IPS-15b (cell line): ENCODE measurements around the gene STAMBP.

Experiments
- H3K27me3 ChIP-seq: one replicate; pipeline ENCODE4 v1.6.1; 2013; ENCODE audit warnings: low read length; ENCODE audit not compliant: control insufficient read depth, insufficient read depth
- H3K36me3 ChIP-seq: one replicate; pipeline ENCODE4 v1.6.1; 2013; ENCODE audit warnings: low read length; ENCODE audit not compliant: control insufficient read depth, insufficient read depth
- H3K4me1 ChIP-seq: one replicate; pipeline ENCODE4 v1.6.1; 2013; ENCODE audit warnings: mild to moderate bottlenecking, low read length; ENCODE audit not compliant: control insufficient read depth, insufficient read depth
- H3K4me3 ChIP-seq: one replicate; pipeline ENCODE4 v1.5.1; 2013; ENCODE audit warnings: low read depth, low read length
- H3K9ac ChIP-seq: one replicate; pipeline ENCODE4 v1.6.1; 2013; ENCODE audit warnings: low read depth, mild to moderate bottlenecking, low read length
- H3K9me3 ChIP-seq: one replicate; pipeline ENCODE4 v1.6.1; 2013; ENCODE audit warnings: mild to moderate bottlenecking, low read length; ENCODE audit not compliant: control insufficient read depth, insufficient read depth

The STAMBP gene

GRCh38 chr2:73839653-73840411 is 11.1 kb downstream of the STAMBP start:
- H3K9me3 ChIP-seq = no peaks in the 10 kb centered on the region
- H3K9ac ChIP-seq = no peak overlapping the region
- no peaks in the 10 kb centered on the region for H3K27me3 ChIP-seq
- H3K4me3 ChIP-seq = no peak overlapping the region
- no peaks in the 10 kb centered on the region for H3K4me1 ChIP-seq
- H3K36me3 ChIP-seq = peaks cover 10% of the 10 kb centered on the region

- no peak overlapping the region for H3K4me3 ChIP-seq
- no peak overlapping the region for H3K9ac ChIP-seq
- H3K36me3 ChIP-seq = peaks cover 12% of the 10 kb centered on the region
- H3K27me3 ChIP-seq = no peaks in the 10 kb centered on the region
- no peaks in the 10 kb centered on the region for H3K9me3 ChIP-seq
- H3K4me1 ChIP-seq = no peaks in the 10 kb centered on the region
Observed at GRCh38 chr2:73841912-73842738, 13.4 kb downstream of the STAMBP start.

- Histone ChIP-seq H3K9ac (no peak overlapping the region), H3K4me1 (no peaks in the 10 kb centered on the region), H3K9me3 (no peaks in the 10 kb centered on the region), H3K4me3 (no peak overlapping the region), H3K36me3 (peaks cover 16% of the 10 kb centered on the region), H3K27me3 (no peaks in the 10 kb centered on the region)
Observed at GRCh38 chr2:73842739-73843019, 13.9 kb downstream of the STAMBP start.

- H3K9me3 ChIP-seq = no peaks in the 10 kb centered on the region
- no peaks in the 10 kb centered on the region for H3K4me1 ChIP-seq
- peaks cover 25% of the 10 kb centered on the region for H3K36me3 ChIP-seq
- H3K9ac ChIP-seq = no peak overlapping the region
- no peak overlapping the region for H3K4me3 ChIP-seq
- no peaks in the 10 kb centered on the region for H3K27me3 ChIP-seq
Observed at GRCh38 chr2:73844087-73844486, 15.3 kb downstream of the STAMBP start.

- Histone ChIP-seq H3K4me3 (no peak overlapping the region), H3K4me1 (no peaks in the 10 kb centered on the region)
Observed at GRCh38 chr2:73850009-73850408, 21.2 kb downstream of the STAMBP start.

GRCh38 chr2:73851274-73851673 is 22.5 kb downstream of the STAMBP start:
- no peaks in the 10 kb centered on the region for H3K4me1 ChIP-seq
- no peaks in the 10 kb centered on the region for H3K9me3 ChIP-seq
- no peak overlapping the region for H3K4me3 ChIP-seq
- no peaks in the 10 kb centered on the region for H3K27me3 ChIP-seq
- H3K36me3 ChIP-seq = peaks cover 35% of the 10 kb centered on the region
- H3K9ac ChIP-seq = no peak overlapping the region

More at GRCh38 chr2:73850009-73850408, 21.2 kb downstream of the STAMBP start:
- no peaks in the 10 kb centered on the region for H3K9me3 ChIP-seq
- H3K27me3 ChIP-seq = no peaks in the 10 kb centered on the region
- H3K36me3 ChIP-seq = peaks cover 37% of the 10 kb centered on the region
- H3K9ac ChIP-seq = no peak overlapping the region

- H3K4me1 ChIP-seq = no peaks in the 10 kb centered on the region
- no peaks in the 10 kb centered on the region for H3K9me3 ChIP-seq
- no peak overlapping the region for H3K9ac ChIP-seq
- H3K27me3 ChIP-seq = no peaks in the 10 kb centered on the region
- H3K4me3 ChIP-seq = no peak overlapping the region
- H3K36me3 ChIP-seq = peaks cover 38% of the 10 kb centered on the region
Observed at GRCh38 chr2:73852020-73852419, 23.3 kb downstream of the STAMBP start.

- H3K36me3 ChIP-seq = peaks cover 27% of the 10 kb centered on the region
Observed at GRCh38 chr2:73855526-73855925, 26.8 kb downstream of the STAMBP start.

GRCh38 chr2:73856214-73856613 is 27.5 kb downstream of the STAMBP start:
- Histone ChIP-seq H3K4me1 (no peaks in the 10 kb centered on the region), H3K9me3 (no peaks in the 10 kb centered on the region), H3K4me3 (no peak overlapping the region), H3K36me3 (peaks cover 31% of the 10 kb centered on the region), H3K27me3 (no peaks in the 10 kb centered on the region), H3K9ac (no peak overlapping the region)

More at GRCh38 chr2:73855526-73855925, 26.8 kb downstream of the STAMBP start:
- Histone ChIP-seq H3K9ac (no peak overlapping the region), H3K4me1 (no peaks in the 10 kb centered on the region), H3K4me3 (no peak overlapping the region), H3K9me3 (no peaks in the 10 kb centered on the region), H3K27me3 (no peaks in the 10 kb centered on the region)

GRCh38 chr2:73859721-73860586 is 31.2 kb downstream of the STAMBP start:
- Histone ChIP-seq H3K36me3 (peaks cover 23% of the 10 kb centered on the region), H3K9me3 (no peaks in the 10 kb centered on the region), H3K9ac (no peak overlapping the region), H3K27me3 (no peaks in the 10 kb centered on the region), H3K4me1 (no peaks in the 10 kb centered on the region), H3K4me3 (no peak overlapping the region)

GRCh38 chr2:73862987-73863386 is 34.2 kb downstream of the STAMBP start:
- no peaks in the 10 kb centered on the region for H3K4me1 ChIP-seq
- H3K9me3 ChIP-seq = no peaks in the 10 kb centered on the region
- H3K27me3 ChIP-seq = no peaks in the 10 kb centered on the region
- no peak overlapping the region for H3K4me3 ChIP-seq
- no peak overlapping the region for H3K9ac ChIP-seq
- peaks cover 18% of the 10 kb centered on the region for H3K36me3 ChIP-seq
